ENCODE data around the gene CCNF.

CCNF gene

DNA sequence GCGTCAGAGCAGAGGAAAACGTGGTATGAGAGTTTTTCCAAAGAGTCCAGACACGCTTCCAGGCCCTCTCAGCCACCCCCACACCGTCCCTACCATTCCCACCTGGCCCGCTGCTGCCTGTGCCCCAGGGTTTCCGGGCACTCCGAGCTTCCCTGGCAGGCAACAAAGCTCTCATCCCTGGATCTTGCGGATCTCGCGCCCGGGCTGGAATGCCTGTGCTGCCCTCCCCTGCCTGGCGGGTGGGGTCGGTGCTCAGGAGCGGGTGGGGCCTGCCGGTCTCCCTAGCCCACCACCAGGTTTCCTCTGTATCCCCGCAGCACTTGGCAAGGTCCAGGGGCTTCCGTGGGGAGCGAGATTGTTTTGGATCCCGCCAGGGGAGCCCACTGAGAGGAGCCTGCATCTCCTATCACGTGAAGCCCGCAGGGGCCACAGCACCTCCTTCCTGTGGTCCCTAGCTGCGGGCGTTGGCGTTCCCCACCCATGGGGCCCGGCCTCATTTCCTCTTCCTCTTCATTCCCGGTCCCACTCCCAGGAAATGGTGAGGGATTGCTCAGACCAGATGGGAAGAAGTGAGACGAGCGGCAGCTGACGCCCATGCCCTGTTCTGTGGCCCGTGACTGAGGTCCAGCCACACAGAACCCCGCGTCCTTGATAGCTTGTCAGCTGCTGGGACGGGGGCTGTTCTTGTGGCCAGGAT is 56.7 kb downstream of the CCNF start:
- DNase-seq (ENCODE audit: low read depth in 2 of 2): no peak

DNA sequence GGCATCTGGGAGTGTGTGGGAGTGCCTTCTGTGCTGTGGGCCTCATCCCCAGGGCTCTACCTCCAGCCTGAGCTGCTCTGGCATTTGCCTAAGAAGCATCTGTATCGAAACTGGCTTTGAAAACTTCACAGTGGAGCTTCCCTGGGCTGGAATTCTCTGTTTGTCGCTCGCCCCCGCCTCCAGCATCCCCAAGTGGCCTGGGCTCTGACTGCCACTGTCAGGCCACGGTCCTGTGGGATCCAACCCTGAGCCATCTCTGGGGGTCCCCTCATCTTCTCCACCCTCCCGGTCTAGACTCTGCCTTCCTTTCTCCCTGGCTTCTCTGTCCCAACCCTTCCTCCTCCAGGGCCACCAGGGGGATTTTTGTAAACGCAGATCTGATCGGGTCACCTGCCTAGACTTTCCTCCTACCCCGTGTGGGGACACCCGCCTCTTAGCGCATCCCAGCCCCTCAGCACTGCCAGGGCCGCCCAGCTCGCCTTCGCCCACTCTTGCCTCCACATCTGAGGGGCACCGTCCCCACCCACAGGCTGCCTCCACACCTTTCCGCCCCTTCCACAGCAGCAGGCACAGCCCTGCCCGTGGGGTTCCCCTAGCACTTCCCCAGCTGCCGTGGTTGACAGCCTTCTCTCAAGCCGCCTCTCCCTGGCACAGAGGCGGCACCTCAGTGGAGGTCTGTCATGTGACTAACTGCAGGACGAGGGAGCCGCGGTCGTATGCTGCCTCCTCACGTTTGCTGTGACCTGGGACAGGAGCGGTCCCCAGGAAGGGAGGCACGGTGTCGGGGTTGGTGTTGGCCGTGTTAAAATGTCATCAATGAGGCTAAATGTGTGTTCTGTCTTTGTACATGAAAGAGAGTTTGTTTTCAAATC is 57.6 kb downstream of the CCNF start:
- DNase-seq (ENCODE audit: low read depth in 2 of 2): peak; percentile 48 to 61

DNA sequence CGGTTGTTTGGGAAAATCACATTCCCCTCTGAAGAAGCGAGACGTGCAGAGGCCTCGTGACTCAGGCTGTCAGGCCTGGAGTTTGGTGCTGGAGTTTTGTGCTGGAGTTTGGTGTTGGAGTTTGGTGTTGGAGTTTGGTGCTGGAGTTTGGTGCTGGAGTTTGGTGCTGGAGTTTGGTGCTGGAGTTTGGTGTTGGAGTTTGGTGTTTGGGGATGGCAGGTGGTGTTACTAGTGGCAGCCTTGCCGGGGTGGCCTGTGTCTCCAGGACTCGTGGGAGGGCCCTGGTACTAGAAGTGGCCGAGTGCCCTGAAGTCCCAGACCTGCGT is 58.2 kb downstream of the CCNF start:
- DNase-seq (ENCODE audit: low read depth in 2 of 2): no peak

DNA sequence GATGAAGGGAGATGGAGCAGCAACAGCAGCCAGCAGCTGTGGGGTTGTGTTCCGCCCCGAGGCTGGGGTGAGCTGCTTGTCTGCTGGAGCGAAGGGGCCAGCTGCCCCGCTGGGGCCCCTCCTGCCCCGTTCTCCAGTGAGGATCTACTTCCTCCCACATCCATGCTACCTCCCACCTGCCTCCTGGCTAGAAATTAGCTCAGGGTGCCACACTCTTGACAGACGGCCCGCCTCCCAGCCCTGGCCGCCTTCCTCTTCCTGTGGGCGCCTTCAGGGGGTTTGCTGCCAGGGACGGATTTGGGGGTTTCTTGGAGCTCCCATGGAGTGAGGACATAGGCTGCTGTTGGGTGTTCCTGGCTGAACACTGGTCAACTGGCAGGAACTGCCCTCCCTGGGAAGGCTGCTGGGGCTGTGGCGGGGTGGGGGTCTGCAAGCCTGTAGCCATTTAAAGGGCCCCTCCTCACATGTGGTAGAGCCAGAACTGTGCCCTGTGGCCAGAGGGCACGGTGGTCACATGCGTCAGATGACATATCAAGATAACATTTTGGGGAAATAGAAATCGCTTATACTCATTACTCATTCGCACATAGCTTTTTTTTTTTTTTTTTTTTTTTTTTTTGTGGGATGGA is 58.8 kb downstream of the CCNF start:
- no peak for DNase-seq (ENCODE audit: low read depth in 2 of 2)

DNA sequence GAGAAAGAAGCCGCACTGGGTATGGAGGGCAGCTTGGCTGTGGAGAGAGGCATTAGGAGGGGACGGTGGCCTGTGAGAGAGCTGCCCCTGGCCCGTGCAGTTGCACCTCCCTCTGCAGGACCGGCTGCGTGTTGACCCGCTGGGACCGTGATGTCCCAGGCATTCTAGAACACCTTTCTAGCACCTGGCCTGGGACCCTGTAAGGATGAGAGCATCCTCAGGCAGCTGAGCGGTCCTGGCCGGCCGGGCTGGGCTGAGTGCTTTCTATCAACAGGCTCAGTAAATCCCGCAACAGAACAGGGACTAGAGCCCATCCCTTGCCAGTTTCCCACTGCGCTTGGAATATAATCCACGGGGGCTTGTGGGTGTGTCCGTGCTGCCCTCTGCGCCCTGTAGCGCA is 60.3 kb downstream of the CCNF start:
- DNase-seq (ENCODE audit: low read depth in 2 of 2): no peak

DNA sequence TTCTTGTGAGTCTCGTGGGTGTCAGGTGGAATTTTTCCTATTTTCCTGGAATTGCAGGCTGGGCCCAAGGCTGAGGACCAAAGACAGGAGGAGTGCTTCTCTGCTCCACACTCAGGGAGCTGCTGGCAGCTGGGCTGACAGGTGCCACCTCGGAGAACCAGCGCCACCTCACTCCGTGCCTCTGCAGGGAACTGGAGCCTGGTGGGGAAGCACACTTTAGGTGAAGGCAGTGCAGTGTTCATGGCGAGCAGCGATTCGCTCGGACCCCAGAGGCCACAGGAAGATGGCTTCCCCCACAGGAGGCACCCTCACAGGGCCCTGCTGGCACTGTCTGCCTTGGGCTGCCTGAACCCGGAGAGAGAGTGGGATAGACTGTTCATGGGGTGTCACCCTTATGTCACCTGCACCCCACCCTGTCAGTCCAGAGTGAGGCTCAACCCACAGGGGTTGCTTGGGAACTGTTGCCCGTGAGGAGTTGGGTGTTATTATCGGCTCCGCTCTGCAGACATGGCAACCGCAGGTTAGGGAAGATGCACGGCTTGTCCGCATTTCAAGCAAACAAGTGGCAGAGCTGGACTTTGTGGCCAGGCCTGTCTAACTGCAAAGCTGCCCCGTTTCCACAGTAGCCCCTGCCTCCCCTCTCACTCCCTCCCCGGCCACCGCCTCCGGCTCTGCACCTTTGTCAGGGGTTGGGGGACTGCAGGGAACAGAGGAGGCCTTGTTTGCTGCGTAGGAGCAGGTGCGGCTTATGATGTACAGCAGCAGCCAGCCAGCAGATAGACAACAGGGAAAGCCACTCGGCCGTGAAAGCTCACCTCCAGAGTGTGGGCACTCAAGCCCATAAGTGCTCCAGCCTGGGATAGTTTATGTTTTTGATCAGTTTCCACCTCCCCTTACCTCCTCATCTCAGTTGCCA is 61.2 kb downstream of the CCNF start:
- DNase-seq (ENCODE audit: low read depth in 2 of 2): no peak

DNA sequence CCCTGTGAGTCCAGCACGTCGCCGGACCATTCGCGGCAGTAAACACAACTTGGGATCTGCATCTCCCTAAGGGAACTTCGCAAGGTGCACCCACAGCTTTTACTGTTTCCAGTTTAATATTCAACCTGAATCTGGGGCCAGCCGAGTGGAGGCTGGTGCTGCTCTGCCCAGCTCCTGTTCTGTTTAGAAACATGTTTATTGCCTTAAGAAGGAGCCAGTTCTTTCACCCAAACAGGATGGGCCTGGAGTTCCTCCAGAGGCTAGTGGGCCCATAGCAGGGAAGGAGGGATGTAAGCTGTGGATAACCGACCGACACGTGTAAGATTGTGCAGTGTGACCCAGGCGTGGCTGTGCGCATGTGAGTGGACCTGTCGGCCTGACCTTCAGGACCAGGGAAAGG is 63.0 kb downstream of the CCNF start:
- DNase-seq (ENCODE audit: low read depth in 2 of 2): no peak

DNA sequence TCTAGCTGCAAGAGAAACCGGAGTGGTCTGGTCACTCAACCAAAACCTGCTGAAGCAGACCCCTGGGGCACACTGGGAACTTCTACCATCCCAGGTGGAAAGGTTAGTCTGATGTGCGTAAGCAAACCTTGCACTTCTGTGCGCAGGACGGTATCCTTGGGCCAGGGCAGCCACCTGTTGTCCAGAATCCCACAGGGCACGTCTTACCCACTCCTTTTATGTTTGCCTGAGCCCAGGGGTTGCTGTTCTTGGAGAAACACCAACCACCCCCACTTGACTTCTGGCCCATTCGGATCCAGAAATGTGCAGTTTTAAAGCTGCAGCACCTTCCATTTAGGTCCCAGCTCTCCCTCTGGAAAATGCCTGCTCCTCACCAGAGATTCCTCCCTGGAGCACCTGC is 64.4 kb downstream of the CCNF start:
- DNase-seq (ENCODE audit: low read depth in 2 of 2): no peak

DNA sequence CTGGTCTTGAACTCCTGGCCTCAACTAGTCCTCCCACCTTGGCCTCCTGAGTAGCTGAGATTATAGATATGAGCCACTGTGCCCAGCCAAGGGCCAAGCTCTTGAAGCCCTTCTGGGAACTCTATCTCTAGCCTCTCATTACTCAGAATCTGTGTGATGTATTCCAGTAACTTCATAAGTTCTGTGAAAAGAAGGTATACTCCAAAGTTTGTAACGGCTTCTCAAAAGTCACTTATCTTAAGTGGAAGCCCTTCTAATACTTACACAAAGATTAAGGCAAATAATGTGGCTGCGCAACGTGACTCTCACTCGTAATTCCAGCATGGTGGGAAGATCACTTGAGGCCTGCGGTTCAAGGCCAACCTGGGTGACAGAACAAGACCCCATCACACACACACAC is 65.4 kb downstream of the CCNF start:
- no peak for DNase-seq (ENCODE audit: low read depth in 2 of 2)

DNA sequence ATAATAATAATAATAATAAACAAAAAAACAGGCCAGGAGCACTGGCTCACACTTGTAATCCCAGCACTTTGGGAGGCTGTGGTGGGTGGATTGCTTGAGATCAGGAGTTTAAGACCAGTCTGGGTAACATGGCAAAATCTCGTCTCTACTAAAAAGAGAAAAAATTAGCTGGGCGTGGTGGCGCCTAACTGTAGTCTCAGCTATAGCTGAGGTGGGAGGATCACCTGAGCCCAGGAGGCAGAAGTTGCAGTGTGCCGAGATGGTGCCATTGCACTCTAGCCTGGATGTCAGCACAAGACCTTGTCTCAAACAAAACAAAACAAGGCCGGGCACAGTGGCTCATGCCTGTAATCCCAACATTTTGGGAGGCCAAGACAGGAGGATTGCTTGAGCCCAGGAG is 65.8 kb downstream of the CCNF start:
- DNase-seq (ENCODE audit: low read depth in 2 of 2): no peak

DNA sequence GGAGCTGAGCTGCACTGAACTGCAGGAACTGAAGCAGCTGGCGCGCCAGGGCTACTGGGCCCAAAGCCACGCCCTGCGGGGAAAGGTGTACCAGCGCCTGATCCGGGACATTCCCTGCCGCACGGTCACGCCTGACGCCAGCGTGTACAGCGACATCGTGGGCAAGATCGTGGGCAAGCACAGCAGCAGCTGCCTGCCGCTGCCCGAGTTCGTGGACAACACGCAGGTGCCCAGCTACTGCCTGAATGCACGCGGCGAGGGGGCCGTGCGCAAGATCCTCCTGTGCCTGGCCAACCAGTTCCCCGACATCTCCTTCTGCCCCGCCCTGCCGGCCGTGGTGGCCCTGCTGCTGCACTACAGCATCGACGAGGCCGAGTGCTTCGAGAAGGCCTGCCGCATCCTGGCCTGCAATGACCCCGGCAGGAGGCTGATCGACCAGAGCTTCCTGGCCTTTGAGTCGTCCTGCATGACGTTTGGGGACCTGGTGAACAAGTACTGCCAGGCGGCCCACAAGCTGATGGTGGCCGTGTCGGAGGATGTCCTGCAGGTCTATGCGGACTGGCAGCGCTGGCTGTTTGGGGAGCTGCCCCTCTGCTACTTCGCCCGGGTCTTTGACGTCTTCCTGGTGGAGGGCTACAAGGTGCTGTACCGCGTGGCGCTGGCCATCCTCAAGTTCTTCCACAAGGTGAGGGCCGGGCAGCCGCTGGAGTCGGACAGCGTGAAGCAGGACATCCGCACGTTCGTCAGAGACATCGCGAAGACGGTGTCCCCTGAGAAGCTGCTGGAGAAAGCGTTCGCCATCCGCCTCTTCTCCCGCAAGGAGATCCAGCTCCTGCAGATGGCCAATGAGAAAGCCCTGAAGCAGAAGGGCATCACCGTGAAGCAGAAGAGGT is 67.2 kb downstream of the CCNF start:
- no peak for DNase-seq (ENCODE audit: low read depth in 2 of 2)

DNA sequence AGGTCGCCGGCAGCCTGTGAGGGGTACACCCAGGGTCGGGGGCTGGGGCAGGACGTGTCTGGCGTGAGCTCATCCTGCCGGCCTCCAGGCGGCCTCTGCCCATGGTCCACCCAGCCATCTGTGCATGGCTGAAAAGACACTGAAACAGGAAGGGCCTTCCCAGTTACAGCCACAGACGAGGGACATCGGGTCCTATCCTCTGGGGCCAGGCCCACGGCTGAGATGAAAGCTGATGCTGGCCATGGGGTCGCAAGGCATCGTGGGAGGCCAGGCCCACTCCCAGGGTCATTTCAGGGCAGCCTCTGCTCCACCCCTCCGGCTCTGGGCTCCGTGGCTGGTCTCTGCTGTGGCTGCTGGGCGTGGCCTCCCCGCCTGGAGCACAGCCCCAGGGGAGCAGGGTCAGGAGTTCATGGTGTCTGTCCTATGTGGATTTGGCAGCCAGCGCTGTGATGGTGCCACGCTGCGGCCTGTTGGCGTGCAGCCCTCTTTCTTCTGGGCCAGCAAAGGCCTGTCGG is 67.9 kb downstream of the CCNF start:
- no peak for DNase-seq (ENCODE audit: low read depth in 2 of 2)

DNA sequence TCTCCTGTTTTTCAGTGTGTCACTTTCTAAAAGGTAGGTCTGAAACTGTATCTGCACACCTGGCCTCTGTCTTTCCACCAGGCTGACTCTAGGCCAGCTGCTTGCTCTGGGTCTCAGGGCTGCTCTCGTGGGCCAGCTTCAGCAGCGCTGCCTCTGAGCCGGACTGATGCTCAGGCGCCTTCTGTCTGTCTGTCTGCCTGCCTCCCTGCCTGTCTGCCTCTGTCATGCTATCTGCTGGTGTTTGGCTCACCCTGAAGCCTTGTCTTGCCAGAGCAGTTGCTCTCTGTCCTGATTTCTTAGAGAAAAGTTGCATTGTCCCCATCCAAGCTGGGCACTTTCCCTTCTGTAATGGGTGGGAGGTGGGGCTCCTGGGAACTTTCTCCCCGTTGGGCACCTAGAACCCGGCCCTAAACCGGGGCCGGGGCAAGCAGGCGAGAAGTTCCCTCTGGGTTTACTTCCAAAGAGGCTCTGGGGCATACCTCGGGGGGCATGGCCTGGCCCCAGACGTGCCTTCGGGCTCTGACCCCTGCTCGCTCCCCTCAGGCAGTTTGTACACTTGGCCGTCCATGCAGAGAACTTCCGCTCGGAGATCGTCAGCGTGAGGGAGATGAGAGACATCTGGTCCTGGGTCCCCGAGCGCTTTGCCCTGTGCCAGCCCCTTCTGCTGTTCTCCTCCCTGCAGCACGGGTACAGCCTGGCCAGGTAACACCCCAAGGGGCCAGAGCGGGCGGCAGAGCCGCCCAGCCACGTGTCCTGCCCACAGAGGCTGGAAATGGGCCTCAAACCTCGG is 68.6 kb downstream of the CCNF start:
- DNase-seq (ENCODE audit: low read depth in 2 of 2): no peak

DNA sequence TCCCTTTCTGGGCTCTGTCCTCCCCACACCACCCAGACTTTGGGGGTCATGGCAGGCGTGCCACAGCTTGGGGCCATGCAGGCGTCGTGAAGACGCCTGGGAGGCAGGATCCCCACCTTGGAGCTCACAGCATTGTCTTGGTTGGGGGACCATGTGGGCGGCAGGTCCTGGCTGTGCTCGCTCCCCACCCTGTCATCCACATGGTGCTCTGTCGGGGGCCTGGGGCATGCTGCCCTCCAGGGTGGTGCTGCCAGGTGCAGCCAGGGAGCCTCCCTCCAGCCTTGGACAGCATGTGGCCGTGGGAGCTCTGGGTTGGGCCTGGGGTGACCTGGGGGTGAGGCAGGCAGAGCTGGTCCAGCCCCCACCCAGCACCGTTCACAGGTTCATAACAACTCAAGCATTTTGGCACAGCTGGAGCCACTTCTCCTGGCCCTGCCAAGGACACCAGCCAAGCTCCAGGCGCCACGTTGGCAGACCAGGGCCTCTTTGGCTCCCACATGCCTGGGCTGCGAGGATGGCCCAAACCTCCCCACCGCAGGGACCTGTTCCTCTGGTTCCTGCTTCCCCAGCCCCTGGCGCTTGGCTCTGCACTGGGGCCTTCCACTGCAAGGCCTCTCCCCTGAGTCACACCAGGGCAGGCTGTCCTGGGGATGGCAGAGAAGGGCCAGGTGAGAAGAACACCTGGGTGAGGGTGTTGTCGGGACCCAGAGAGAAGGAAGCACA is 69.4 kb downstream of the CCNF start:
- DNase-seq (ENCODE audit: low read depth in 2 of 2): no peak

DNA sequence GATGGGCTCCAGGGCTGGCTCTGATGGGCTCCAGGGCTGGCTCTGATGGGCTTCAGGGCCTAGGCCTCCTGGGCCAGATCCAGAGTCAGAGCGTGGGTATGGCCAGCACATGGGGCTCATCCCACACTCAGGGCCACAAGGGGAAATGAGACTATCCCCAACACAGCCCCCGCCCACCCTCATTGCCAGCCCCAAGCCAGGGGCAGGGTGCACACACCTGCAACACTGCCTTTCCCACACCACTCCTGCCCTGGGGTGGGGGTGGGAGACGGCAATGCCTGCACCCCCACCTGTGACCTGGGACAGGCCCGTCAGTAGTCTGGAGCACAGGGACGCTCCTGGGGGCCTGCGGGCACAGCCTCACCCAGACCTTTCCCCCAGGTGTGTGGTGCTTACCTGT is 70.2 kb downstream of the CCNF start:
- DNase-seq (ENCODE audit: low read depth in 2 of 2): no peak

DNA sequence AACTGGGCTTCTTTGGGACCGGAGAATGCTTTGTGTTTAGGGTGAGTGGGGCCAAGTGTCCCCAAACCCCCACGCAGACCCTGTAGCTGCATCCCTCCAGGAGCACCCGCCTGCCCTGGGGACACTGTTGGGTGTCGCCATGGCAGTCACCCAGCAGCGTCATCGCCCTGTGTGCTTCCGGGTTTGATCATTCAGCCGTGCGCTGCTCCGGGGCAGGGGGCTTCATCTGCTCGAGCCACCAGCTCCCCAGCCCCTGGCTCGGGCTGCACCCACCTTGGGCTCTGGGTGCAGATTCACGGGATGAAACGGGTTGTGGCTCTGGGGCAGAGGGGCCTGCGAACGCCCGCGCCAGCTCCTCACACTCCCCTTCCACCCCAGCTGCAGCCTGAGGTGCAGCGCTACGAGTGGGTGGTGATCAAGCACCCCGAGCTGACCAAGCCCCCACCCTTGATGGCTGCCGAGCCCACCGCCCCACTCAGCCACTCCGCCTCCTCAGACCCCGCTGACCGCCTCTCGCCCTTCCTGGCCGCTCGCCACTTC is 70.7 kb downstream of the CCNF start:
- no peak for DNase-seq (ENCODE audit: low read depth in 2 of 2)

DNA sequence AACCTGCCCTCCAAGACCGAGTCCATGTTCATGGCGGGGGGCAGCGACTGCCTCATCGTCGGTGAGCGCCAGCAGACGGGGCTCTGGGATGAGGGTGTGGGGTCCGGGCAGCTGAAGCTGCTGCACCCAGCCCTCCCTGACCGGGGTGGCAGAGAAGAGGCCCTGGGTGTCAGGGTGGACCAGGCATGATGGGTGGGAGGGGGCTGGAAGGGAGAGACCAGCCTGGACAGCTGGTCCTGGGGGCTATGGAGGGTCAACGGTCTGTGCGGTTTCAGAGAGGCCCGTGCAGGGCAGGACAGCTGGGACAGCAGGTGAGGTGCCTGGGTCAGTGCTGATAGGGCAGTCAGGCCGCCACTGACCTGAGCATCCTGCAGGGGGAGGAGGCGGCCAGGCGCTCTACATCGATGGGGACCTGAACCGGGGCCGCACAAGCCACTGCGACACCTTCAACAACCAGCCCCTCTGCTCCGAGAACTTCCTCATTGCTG is 71.2 kb downstream of the CCNF start:
- no peak for DNase-seq (ENCODE audit: low read depth in 2 of 2)

DNA sequence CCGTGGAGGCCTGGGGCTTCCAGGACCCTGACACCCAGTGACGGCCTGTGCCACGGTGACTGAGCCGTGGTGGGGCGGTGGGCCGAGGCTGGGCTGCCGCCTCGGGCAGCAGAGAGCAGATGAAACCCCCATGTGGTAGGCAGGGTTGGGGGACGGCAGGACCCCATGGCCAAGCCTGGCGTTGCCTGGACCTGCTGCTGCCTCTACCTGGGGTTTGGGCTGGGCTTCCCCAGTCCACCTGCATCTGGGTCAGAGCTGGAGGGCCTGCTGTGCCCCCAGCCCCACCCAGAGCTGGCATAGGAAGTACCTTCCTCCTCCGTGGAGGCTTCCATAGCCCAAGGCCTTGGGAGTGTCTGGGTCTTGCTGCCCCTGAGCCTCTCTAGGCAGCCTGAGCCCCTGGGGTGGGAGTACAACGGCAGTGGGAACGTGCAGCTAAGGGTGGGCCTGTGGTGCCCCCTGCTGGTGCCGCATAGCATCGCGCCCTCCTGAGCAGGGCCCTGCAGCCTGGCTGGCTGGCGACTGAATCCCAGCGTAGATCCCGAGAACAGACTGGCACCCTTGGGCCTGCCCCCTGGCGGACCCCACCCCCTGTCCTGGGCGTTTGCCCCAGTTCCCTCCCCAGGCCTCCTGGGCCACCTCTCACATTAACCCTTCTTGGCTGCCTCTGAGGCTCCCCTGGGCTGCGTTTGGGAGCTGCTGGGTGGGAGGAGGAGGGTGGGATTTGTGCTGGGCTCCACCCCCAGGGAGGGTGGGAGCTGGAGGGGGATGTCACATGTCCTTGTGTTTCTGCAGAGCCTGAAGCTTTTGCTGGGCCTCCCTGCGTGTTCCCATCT is 71.9 kb downstream of the CCNF start:
- DNase-seq (ENCODE audit: low read depth in 2 of 2): peak; percentile 64 to 65
